A673 (cell line): ENCODE data around the gene CDH4. TPM values are rescaled to one million over a fixed set of nuclear protein-coding genes. Genes with fewer than 3 reads are reported as not detected.

ENCODE experiments used
- BruUV-seq: library from RNA; stranded (reverse); fragments of 400-500 nt; replicated peaks from 2 replicates; lab custom pipeline; 2021; lab: Mats Ljungman, UMichigan
- CTCF ChIA-PET: fragments of 300-600 bp; sonication (Branson Sonifier 250); formaldehyde crosslinking; loops from one replicate; lab custom pipeline; 2022; ENCODE audit warnings: antibody characterized with exemption; lab: Charles Lee
- POLR2A ChIA-PET: fragments of 300-600 bp; sonication (Branson Sonifier 250); formaldehyde crosslinking; loops from one replicate; lab custom pipeline; 2022; ENCODE audit warnings: antibody characterized with exemption; ENCODE audit not compliant: low non-redundant PET; lab: Charles Lee
- DNase-seq: peaks from one replicate; pipeline ENCODE4 v3.0.0-alpha.2; 2015; ENCODE audit warnings: low spot score
- H3K27ac ChIP-seq: fragments of 200-600 bp; sonication (generic); 2 replicates; pipeline ENCODE4 v1.5.1; 2016; ENCODE audit warnings: mixed run types, low read depth, mild to moderate bottlenecking, mixed read lengths, antibody characterized with exemption, low read length; ENCODE audit not compliant: poor library complexity, severe bottlenecking
- H3K27me3 ChIP-seq: fragments of 200-600 bp; sonication (generic); replicated peaks from 2 replicates; pipeline ENCODE4 v1.6.1; 2017; ENCODE audit warnings: mixed run types, low read depth, mild to moderate bottlenecking, mixed read lengths, antibody characterized with exemption, low read length; ENCODE audit not compliant: insufficient read depth, poor library complexity
- H3K36me3 ChIP-seq: fragments of 200-600 bp; sonication (generic); 2 replicates; pipeline ENCODE4 v1.6.1; 2016; ENCODE audit warnings: mixed run types, mild to moderate bottlenecking, mixed read lengths, antibody characterized with exemption, low read length; ENCODE audit not compliant: insufficient read depth, poor library complexity, severe bottlenecking
- H3K4me1 ChIP-seq: fragments of 200-600 bp; sonication (generic); 2 replicates; pipeline ENCODE4 v1.6.1; 2017; ENCODE audit warnings: mixed run types, mild to moderate bottlenecking, mixed read lengths, antibody characterized with exemption, low read length; ENCODE audit not compliant: insufficient read depth, poor library complexity, severe bottlenecking
- H3K4me3 ChIP-seq: fragments of 200-600 bp; sonication (generic); 2 replicates; pipeline ENCODE4 v1.5.1; 2016; ENCODE audit warnings: low read depth, mixed run types, mild to moderate bottlenecking, mixed read lengths, low read length; ENCODE audit not compliant: poor library complexity, severe bottlenecking
- H3K9me3 ChIP-seq: fragments of 200-600 bp; sonication (generic); 2 replicates; pipeline ENCODE4 v1.6.1; 2016; ENCODE audit warnings: mixed run types, low read depth, mild to moderate bottlenecking, mixed read lengths, antibody characterized with exemption, low read length; ENCODE audit not compliant: poor library complexity, severe bottlenecking
- CTCF ChIP-seq: fragments of 300-800, 200-600 bp; sonication (generic); conservative IDR thresholded peaks from 2 replicates; pipeline ENCODE4 v1.5.1; 2017; ENCODE audit warnings: low read depth, mild to moderate bottlenecking, antibody characterized with exemption, low read length, moderate library complexity, mixed read lengths
- EZH2 ChIP-seq: fragments of 200-600 bp; sonication (generic); IDR thresholded peaks from 2 replicates; pipeline ENCODE4 v1.6.1; 2017; ENCODE audit warnings: borderline replicate concordance, low read depth, mild to moderate bottlenecking, mixed read lengths, antibody characterized with exemption, low read length; ENCODE audit not compliant: poor library complexity, severe bottlenecking
- intact Hi-C: fragments of 100-400 bp; cut with micrococcal nuclease; formaldehyde crosslinking; loops from one replicate; pipeline ENCODE4 v1.10.0; 2022; ENCODE audit not compliant: unreplicated experiment
- total RNA-seq: library from RNA; stranded (reverse); gene quantifications from 2 replicates; pipeline ENCODE4 v1.2.3, GENCODE V29; 2021

Gene CDH4
- total RNA-seq, 1 experiment from 2014 or later, result 8.3 TPM

DNA sequence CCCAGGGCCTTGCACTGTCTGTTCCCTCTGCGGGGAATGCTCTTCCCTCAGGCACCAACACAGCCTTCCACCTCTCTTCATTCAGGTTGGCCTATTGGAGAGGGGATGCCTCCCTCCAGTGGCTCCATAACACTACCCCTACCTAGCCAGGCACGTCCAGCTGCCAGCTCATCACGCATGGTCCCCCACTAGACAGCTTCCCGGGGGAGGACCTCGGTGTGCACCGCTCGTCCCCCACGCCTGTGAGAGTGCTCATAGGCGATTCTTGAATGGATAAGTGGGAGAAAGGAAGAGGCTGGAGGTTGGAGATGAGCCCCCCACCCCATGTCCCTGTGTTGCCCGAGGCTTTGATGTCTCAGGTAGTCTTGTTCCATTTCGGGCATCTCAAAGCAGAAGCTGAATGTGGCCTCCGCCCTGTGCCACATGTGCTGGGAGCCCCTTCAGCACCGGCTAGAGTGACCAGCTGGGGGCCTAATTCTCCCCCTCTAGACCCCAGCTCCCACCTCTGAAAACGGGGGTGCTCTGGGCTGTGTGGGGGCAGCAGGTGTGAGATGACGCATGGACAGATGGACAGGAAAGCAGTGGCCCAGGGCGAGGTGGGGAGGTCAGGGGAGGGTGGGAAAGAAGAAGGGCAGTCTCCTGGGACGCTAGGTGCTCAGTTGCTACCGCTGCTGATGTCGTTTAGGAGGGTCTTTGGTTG, 480.6 kb downstream of the CDH4 start:
- POLR2A ChIA-PET, result no interaction called here
- TF ChIP-seq CTCF (no peak), EZH2 (no peak)
- Histone ChIP-seq H3K36me3 (no peaks in the 10 kb centered on the region), H3K4me3 (no peak overlapping the region), H3K4me1 (peaks cover 4% of the 10 kb centered on the region), H3K27ac (no peak overlapping the region), H3K27me3 (peaks cover 35% of the 10 kb centered on the region), H3K9me3 (no peaks in the 10 kb centered on the region)
- intact Hi-C loops, result no loop called here
- CTCF ChIA-PET, result no interaction called here
- no peak for DNase-seq
- BruUV-seq, result no TSS peak

DNA sequence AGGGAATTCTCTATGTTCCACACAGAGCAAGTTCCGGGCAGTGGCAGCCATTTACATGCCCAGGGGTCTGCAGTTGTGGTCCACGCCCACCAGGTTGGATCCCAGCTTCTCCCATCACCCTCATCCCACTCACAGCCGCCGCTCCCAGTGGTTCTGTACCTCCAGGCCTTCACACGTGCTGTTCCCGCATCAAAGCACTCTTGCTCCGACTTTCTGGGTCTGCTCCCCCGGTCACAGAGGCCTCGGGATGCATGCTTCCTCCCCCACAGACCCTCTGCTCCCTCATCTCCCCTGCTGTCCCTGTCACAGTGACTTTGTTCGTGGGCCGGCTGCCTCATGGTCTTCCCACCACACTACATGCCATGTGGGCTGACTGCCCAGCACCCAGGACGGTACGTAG, 481.2 kb downstream of the CDH4 start:
- CTCF ChIA-PET, result no interaction called here
- Histone ChIP-seq H3K27ac (no peak overlapping the region), H3K4me3 (no peak overlapping the region), H3K9me3 (no peaks in the 10 kb centered on the region), H3K36me3 (no peaks in the 10 kb centered on the region), H3K4me1 (peaks cover 4% of the 10 kb centered on the region), H3K27me3 (peaks cover 35% of the 10 kb centered on the region)
- POLR2A ChIA-PET, result no interaction called here
- intact Hi-C loops, result no loop called here
- DNase-seq, result no peak
- BruUV-seq, result no TSS peak
- TF ChIP-seq EZH2 (no peak), CTCF (no peak)

GRCh38 chr20:61733891-61734732, 482.1 kb downstream of the CDH4 start:
- DNase-seq, result no peak
- POLR2A ChIA-PET, result no interaction called here
- H3K36me3 ChIP-seq, result no peaks in the 10 kb centered on the region
- no peaks in the 10 kb centered on the region for H3K9me3 ChIP-seq
- H3K4me1 ChIP-seq, result peaks cover 4% of the 10 kb centered on the region
- no peak for TF ChIP-seq EZH2
- no peak for TF ChIP-seq CTCF
- no peak overlapping the region for H3K27ac ChIP-seq
- CTCF ChIA-PET, result no interaction called here
- H3K27me3 ChIP-seq, result peaks cover 31% of the 10 kb centered on the region
- intact Hi-C loops, result no loop called here
- BruUV-seq, result no TSS peak
- no peak overlapping the region for H3K4me3 ChIP-seq
